ENCODE measurements around the gene ARG2.

- TF ChIP-seq, protein P1, sequence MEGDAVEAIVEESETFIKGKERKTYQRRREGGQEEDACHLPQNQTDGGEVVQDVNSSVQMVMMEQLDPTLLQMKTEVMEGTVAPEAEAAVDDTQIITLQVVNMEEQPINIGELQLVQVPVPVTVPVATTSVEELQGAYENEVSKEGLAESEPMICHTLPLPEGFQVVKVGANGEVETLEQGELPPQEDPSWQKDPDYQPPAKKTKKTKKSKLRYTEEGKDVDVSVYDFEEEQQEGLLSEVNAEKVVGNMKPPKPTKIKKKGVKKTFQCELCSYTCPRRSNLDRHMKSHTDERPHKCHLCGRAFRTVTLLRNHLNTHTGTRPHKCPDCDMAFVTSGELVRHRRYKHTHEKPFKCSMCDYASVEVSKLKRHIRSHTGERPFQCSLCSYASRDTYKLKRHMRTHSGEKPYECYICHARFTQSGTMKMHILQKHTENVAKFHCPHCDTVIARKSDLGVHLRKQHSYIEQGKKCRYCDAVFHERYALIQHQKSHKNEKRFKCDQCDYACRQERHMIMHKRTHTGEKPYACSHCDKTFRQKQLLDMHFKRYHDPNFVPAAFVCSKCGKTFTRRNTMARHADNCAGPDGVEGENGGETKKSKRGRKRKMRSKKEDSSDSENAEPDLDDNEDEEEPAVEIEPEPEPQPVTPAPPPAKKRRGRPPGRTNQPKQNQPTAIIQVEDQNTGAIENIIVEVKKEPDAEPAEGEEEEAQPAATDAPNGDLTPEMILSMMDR (conservative IDR thresholded peaks at IDR 0.05; ENCODE audit: low read depth, low read length) = no peak
- TF ChIP-seq EZH2phosphoT487 (IDR thresholded peaks at IDR 0.05; ENCODE audit: borderline replicate concordance, low read length) (no peak), EZH2 (IDR thresholded peaks at IDR 0.05; ENCODE audit: low read length, unreplicated experiment) (no peak)
Observed at GRCh38 chr14:67582061-67582460, 37.7 kb upstream of the ARG2 start.
